Measurements from ENCODE around the gene AP1S3. TPM values are rescaled to one million over a fixed set of nuclear protein-coding genes. Genes with fewer than 3 reads are reported as not detected.
"Not testable (repeated sequence)": the region's sequence is repeated elsewhere in the genome, so short reads cannot be mapped to it uniquely, and the experiment has no call there.

Gene AP1S3
- total RNA-seq, 1 donor from 2014 or later = 0.80 TPM

- no peak overlapping the region for H3K27ac Mint-ChIP-seq (ENCODE audit: unreplicated experiment)
- no peak for TF ChIP-seq CTCF (IDR thresholded peaks at IDR 0.05; ENCODE audit: unreplicated experiment)
- peaks cover 23% of the 10 kb centered on the region for H3K36me3 Mint-ChIP-seq (ENCODE audit: low read depth, unreplicated experiment)
- no peak overlapping the region for H3K4me3 Mint-ChIP-seq (ENCODE audit: unreplicated experiment)
- DNase-seq (ENCODE audit: low spot score) = no peak
- no peaks in the 10 kb centered on the region for H3K4me1 Mint-ChIP-seq (ENCODE audit: unreplicated experiment)
- H3K9me3 Mint-ChIP-seq (ENCODE audit: unreplicated experiment) = no peaks in the 10 kb centered on the region
- H3K27me3 Mint-ChIP-seq (ENCODE audit: unreplicated experiment) = peaks cover 2% of the 10 kb centered on the region
Observed at GRCh38 chr2:223880796-223881195, 43.4 kb upstream of the AP1S3 start.

GRCh38 chr2:223877721-223878410, 40.5 kb upstream of the AP1S3 start:
- H3K36me3 Mint-ChIP-seq (ENCODE audit: low read depth, unreplicated experiment) = peaks cover 14% of the 10 kb centered on the region
- no peaks in the 10 kb centered on the region for H3K4me1 Mint-ChIP-seq (ENCODE audit: unreplicated experiment)
- no peaks in the 10 kb centered on the region for H3K9me3 Mint-ChIP-seq (ENCODE audit: unreplicated experiment)
- H3K27ac Mint-ChIP-seq (ENCODE audit: unreplicated experiment) = no peak overlapping the region
- H3K4me3 Mint-ChIP-seq (ENCODE audit: unreplicated experiment) = no peak overlapping the region
- H3K27me3 Mint-ChIP-seq (ENCODE audit: unreplicated experiment) = peaks cover 2% of the 10 kb centered on the region
- TF ChIP-seq CTCF (IDR thresholded peaks at IDR 0.05; ENCODE audit: unreplicated experiment) = no peak
- DNase-seq (ENCODE audit: low spot score) = no peak

DNA sequence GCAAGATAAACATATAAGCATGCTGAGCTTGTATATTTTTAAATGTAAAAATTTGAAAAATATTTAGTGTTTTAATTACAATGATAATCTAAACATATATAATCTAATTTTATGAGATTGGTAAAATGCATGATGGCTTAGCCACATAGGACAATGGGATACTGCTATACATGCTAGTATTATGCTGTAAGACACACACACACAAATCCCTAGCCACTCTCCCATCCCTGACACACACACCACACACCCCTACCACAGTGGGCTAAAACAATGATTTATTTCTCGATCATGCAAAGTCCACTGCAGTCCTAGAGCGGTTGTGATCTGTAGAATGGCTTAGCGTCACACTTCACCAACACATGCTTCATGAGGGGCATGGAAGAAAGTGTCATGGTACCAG, 36.3 kb upstream of the AP1S3 start:
- no peak for DNase-seq (ENCODE audit: low spot score)
- TF ChIP-seq CTCF (IDR thresholded peaks at IDR 0.05; ENCODE audit: unreplicated experiment) = no peak
- Mint-ChIP-seq H3K27ac (ENCODE audit: unreplicated experiment) (no peak overlapping the region), H3K9me3 (ENCODE audit: unreplicated experiment) (no peaks in the 10 kb centered on the region), H3K36me3 (ENCODE audit: low read depth, unreplicated experiment) (peaks cover 10% of the 10 kb centered on the region), H3K4me3 (ENCODE audit: unreplicated experiment) (no peak overlapping the region), H3K27me3 (ENCODE audit: unreplicated experiment) (no peaks in the 10 kb centered on the region), H3K4me1 (ENCODE audit: unreplicated experiment) (no peaks in the 10 kb centered on the region)

DNA sequence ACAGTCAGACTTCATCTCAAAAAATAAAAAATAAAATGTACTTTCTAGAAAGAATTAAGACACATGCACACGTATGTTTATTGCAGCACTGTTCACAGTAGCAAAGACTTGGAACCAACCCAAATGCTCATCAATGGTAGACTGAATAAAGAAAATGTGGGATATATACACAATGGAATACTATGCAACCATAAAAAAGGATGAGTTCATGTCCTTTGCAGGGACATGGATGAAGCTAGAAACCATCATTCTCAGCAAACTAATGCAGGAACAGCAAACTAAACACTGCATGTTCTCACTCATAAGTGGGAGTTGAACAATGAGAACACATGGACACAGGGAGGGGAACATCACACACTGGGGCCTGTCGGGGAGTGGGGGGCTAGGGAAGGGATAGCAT, 35.4 kb upstream of the AP1S3 start:
- H3K27me3 Mint-ChIP-seq (ENCODE audit: unreplicated experiment); DNase-seq (ENCODE audit: low spot score); H3K36me3 Mint-ChIP-seq (ENCODE audit: low read depth, unreplicated experiment); H3K4me1 Mint-ChIP-seq (ENCODE audit: unreplicated experiment); H3K27ac Mint-ChIP-seq (ENCODE audit: unreplicated experiment); H3K9me3 Mint-ChIP-seq (ENCODE audit: unreplicated experiment); H3K4me3 Mint-ChIP-seq (ENCODE audit: unreplicated experiment): not testable (repeated sequence)

DNA sequence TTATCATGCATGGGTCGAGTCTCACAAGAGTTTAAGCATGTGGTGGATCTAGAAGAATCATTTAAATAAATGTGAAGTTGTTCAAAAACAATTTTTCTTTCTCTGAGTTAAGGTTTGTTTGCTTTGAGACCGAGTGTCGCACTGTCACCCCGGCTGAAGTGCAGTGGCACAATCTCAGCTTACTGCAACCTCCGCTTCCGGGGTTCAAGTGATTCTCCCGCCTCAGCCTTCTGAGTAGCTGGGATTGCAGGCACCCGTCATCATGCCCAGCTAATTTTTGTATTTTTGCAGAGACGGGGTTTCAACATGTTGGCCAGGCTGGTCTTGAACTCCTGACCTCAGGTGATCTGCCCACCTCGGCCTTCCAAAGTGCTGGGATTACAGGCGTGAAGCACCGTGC, 34.3 kb upstream of the AP1S3 start:
- not testable (repeated sequence) for H3K4me1 Mint-ChIP-seq (ENCODE audit: unreplicated experiment); DNase-seq (ENCODE audit: low spot score); H3K36me3 Mint-ChIP-seq (ENCODE audit: low read depth, unreplicated experiment); H3K27ac Mint-ChIP-seq (ENCODE audit: unreplicated experiment); H3K4me3 Mint-ChIP-seq (ENCODE audit: unreplicated experiment); H3K27me3 Mint-ChIP-seq (ENCODE audit: unreplicated experiment); H3K9me3 Mint-ChIP-seq (ENCODE audit: unreplicated experiment)

DNA sequence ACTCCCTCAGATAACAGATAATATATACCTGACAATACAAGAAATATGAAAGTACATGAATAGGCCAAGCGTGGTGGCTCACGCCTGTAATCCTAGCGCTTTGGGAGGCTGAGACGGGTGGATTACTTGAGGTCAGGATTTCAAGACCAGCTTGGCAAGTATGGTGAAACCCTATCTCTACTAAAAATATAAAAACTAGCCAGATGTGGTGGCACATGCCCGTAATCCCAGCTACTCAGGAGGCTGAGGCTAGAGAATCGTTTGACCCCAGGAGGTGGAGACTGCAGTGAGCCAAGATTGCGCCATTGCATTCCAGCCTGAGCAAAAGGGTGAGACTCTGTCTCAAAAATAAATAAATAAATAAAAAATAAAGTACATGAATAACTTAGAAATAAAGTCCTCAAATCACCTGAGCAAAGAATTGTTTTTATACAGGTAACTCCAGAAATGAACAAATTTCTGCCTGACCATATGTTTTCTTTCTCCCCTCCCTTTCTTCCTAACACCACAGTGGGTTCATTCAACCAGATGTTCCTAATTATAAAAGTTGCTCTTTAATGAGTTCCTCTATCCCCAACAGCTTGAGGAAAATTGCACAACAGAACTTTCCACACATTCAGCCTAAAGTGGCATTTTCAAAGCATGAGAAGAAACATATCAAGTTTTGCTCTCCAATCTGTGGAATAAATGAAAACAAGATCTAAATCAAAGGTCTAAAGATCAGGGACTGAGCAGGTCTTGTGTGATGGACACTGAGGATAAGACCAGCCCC, 33.6 kb upstream of the AP1S3 start:
- H3K4me3 Mint-ChIP-seq (ENCODE audit: unreplicated experiment) = no peak overlapping the region
- TF ChIP-seq CTCF (IDR thresholded peaks at IDR 0.05; ENCODE audit: unreplicated experiment) = no peak
- peaks cover 5% of the 10 kb centered on the region for H3K36me3 Mint-ChIP-seq (ENCODE audit: low read depth, unreplicated experiment)
- H3K27me3 Mint-ChIP-seq (ENCODE audit: unreplicated experiment) = no peaks in the 10 kb centered on the region
- no peak for DNase-seq (ENCODE audit: low spot score)
- H3K9me3 Mint-ChIP-seq (ENCODE audit: unreplicated experiment) = no peaks in the 10 kb centered on the region
- no peaks in the 10 kb centered on the region for H3K4me1 Mint-ChIP-seq (ENCODE audit: unreplicated experiment)
- no peak overlapping the region for H3K27ac Mint-ChIP-seq (ENCODE audit: unreplicated experiment)

Data from endothelial cell (in vitro differentiated cells).